HG02623 (cell line): Measurements from ENCODE around the gene KCP.

Source experiments
- ATAC-seq: cut with Tn5 transposase; IDR thresholded peaks from one replicate; pipeline ENCODE4 v1.9.1; 2021; ENCODE audit warnings: moderate library complexity; ENCODE audit not compliant: unreplicated experiment

KCP gene

GRCh38 chr7:128831178-128831993, 79.1 kb downstream of the KCP start:
- no peak for ATAC-seq

GRCh38 chr7:128830231-128831177, 80.0 kb downstream of the KCP start, which contains the start of gene FLNC:
Gene FLNC, plus strand, starts transcription at chr7:128830406. Its CDS starts 232 bp downstream, at chr7:128830638.
- ATAC-seq = no peak

GRCh38 chr7:128829391-128830166, 80.9 kb downstream of the KCP start:
- no peak for ATAC-seq

- no peak for ATAC-seq
Observed at GRCh38 chr7:128827971-128828711, 82.4 kb downstream of the KCP start.

GRCh38 chr7:128827248-128827958, 83.1 kb downstream of the KCP start:
- no peak for ATAC-seq

- no peak for ATAC-seq
Observed at GRCh38 chr7:128826916-128827247, 83.6 kb downstream of the KCP start.
